H9 (cell line): Measurements from ENCODE around the gene BCAP29. TPM values are rescaled to one million over a fixed set of nuclear protein-coding genes. Genes with fewer than 3 reads are reported as not detected.

ENCODE experiments used
- DNase-seq: peaks from one replicate; pipeline ENCODE4 v3.0.0-alpha.2; 2017
- H2AFZ ChIP-seq: one replicate; pipeline ENCODE4 v1.6.1; 2013; ENCODE audit warnings: mild to moderate bottlenecking, low read length, control low read depth, moderate library complexity
- H2AK5ac ChIP-seq: 2 replicates; pipeline ENCODE4 v1.6.1; 2013; ENCODE audit warnings: low read length, control low read depth, mixed read lengths; ENCODE audit not compliant: insufficient read length
- H2BK120ac ChIP-seq: one replicate; pipeline ENCODE4 v1.6.1; 2013; ENCODE audit warnings: low read depth, mild to moderate bottlenecking, low read length, control low read depth, inconsistent platforms; ENCODE audit not compliant: poor library complexity, severe bottlenecking
- H2BK12ac ChIP-seq: 2 replicates; pipeline ENCODE4 v1.6.1; 2013; ENCODE audit warnings: low read length, control low read depth, mixed read lengths, low read depth; ENCODE audit not compliant: insufficient read length
- H2BK15ac ChIP-seq: 2 replicates; pipeline ENCODE4 v1.6.1; 2013; ENCODE audit warnings: low read depth, low read length, control low read depth
- H2BK20ac ChIP-seq: one replicate; pipeline ENCODE4 v1.6.1; 2013; ENCODE audit warnings: low read depth, mild to moderate bottlenecking, low read length, control low read depth, inconsistent platforms; ENCODE audit not compliant: poor library complexity, severe bottlenecking
- H2BK5ac ChIP-seq: 2 replicates; pipeline ENCODE4 v1.6.1; 2013; ENCODE audit warnings: low read length, control low read depth, mixed read lengths; ENCODE audit not compliant: insufficient read length
- H3K14ac ChIP-seq: 2 replicates; pipeline ENCODE4 v1.6.1; 2013; ENCODE audit warnings: low read length, control low read depth; ENCODE audit not compliant: insufficient read depth
- H3K18ac ChIP-seq: 2 replicates; pipeline ENCODE4 v1.6.1; 2013; ENCODE audit warnings: low read depth, mild to moderate bottlenecking, mixed read lengths, low read length, control low read depth; ENCODE audit not compliant: insufficient read length
- H3K23ac ChIP-seq: 2 replicates; pipeline ENCODE4 v1.6.1; 2013; ENCODE audit warnings: low read length, control low read depth, mixed read lengths, low read depth; ENCODE audit not compliant: insufficient read length
- H3K23me2 ChIP-seq: 2 replicates; pipeline ENCODE4 v1.6.1; 2013; ENCODE audit warnings: low read depth, mild to moderate bottlenecking, mixed read lengths, low read length, control low read depth; ENCODE audit not compliant: insufficient read length, poor library complexity, severe bottlenecking
- H3K27ac ChIP-seq: 2 replicates; pipeline ENCODE4 v1.5.1; 2013; ENCODE audit warnings: low read length, control low read depth, mixed read lengths, low read depth; ENCODE audit not compliant: insufficient read length
- H3K27me3 ChIP-seq: 2 replicates; pipeline ENCODE4 v1.6.1; 2013; ENCODE audit warnings: low read length, control low read depth, inconsistent platforms; ENCODE audit not compliant: insufficient read depth
- H3K4ac ChIP-seq: 2 replicates; pipeline ENCODE4 v1.6.1; 2013; ENCODE audit warnings: low read depth, mild to moderate bottlenecking, control low read depth, inconsistent platforms, low read length, moderate library complexity
- H3K4me1 ChIP-seq: 2 replicates; pipeline ENCODE4 v1.6.1; 2013; ENCODE audit warnings: low read length, control low read depth, inconsistent platforms; ENCODE audit not compliant: insufficient read depth
- H3K4me2 ChIP-seq: 2 replicates; pipeline ENCODE4 v1.6.1; 2013; ENCODE audit warnings: low read length, control low read depth, mixed read lengths; ENCODE audit not compliant: insufficient read length, insufficient read depth
- H3K56ac ChIP-seq: 2 replicates; pipeline ENCODE4 v1.6.1; 2013; ENCODE audit warnings: low read depth, mild to moderate bottlenecking, mixed read lengths, low read length, control low read depth; ENCODE audit not compliant: insufficient read length
- H3K79me1 ChIP-seq: 2 replicates; pipeline ENCODE4 v1.6.1; 2013; ENCODE audit warnings: low read depth, mild to moderate bottlenecking, moderate library complexity, low read length, control low read depth, inconsistent platforms; ENCODE audit not compliant: insufficient read depth, poor library complexity, severe bottlenecking
- H3K79me2 ChIP-seq: 2 replicates; pipeline ENCODE4 v1.6.1; 2013; ENCODE audit warnings: low read length, control low read depth, inconsistent platforms; ENCODE audit not compliant: insufficient read depth
- H3K9ac ChIP-seq: 2 replicates; pipeline ENCODE4 v1.6.1; 2013; ENCODE audit warnings: low read length, control low read depth, mixed read lengths; ENCODE audit not compliant: insufficient read length; ENCODE audit errors: extremely low read depth
- H3K9me3 ChIP-seq: one replicate; pipeline ENCODE4 v1.6.1; 2013; ENCODE audit warnings: low read depth, low read length, inconsistent platforms; ENCODE audit not compliant: control insufficient read depth
- H3T11ph ChIP-seq: one replicate; pipeline ENCODE4 v1.6.1; 2013; ENCODE audit warnings: mild to moderate bottlenecking, low read length, control low read depth, inconsistent platforms
- H4K20me1 ChIP-seq: one replicate; pipeline ENCODE4 v1.6.1; 2013; ENCODE audit not compliant: control insufficient read depth, insufficient read length, insufficient read depth
- H4K5ac ChIP-seq: 2 replicates; pipeline ENCODE4 v1.6.1; 2013; ENCODE audit warnings: low read depth, mild to moderate bottlenecking, mixed read lengths, low read length, control low read depth; ENCODE audit not compliant: insufficient read length
- H4K8ac ChIP-seq: replicated peaks from 2 replicates; pipeline ENCODE4 v1.6.1; 2013; ENCODE audit warnings: low read length, control low read depth, mixed read lengths, low read depth; ENCODE audit not compliant: insufficient read length
- H4K91ac ChIP-seq: 2 replicates; pipeline ENCODE4 v1.6.1; 2013; ENCODE audit warnings: low read depth, mild to moderate bottlenecking, moderate library complexity, mixed read lengths, low read length, control low read depth; ENCODE audit not compliant: insufficient read length
- H3K27ac Mint-ChIP-seq, 3 experiments: 2 replicates in 2 of 3; 3 replicates in 1 of 3; pipeline ENCODE4 v1.8.0; 2020 to 2021; ENCODE audit warnings: mixed read lengths in 3 of 3, mild to moderate bottlenecking in 1 of 3, moderate library complexity in 1 of 3
- H3K27me3 Mint-ChIP-seq: 2 replicates; pipeline ENCODE4 v1.8.0; 2021; ENCODE audit warnings: low read depth, mild to moderate bottlenecking, moderate library complexity, mixed read lengths
- H3K36me3 Mint-ChIP-seq, 3 experiments: 2 replicates in 2 of 3; 3 replicates in 1 of 3; pipeline ENCODE4 v1.8.0; 2020 to 2021; ENCODE audit warnings: low read depth in 3 of 3, mixed read lengths in 3 of 3; ENCODE audit not compliant: insufficient read depth in 1 of 3
- H3K4me1 Mint-ChIP-seq, 2 experiments: 2 replicates each; pipeline ENCODE4 v1.8.0; 2020; ENCODE audit warnings: mixed read lengths in 2 of 2
- H3K4me3 Mint-ChIP-seq, 2 experiments: 2 replicates in 1 of 2; 3 replicates in 1 of 2; pipeline ENCODE4 v1.8.0; 2020 to 2021; ENCODE audit warnings: mild to moderate bottlenecking in 2 of 2, mixed read lengths in 2 of 2, moderate library complexity in 1 of 2
- H3K9me3 Mint-ChIP-seq, 2 experiments: 2 replicates in 1 of 2; 3 replicates in 1 of 2; pipeline ENCODE4 v1.8.0; 2020; ENCODE audit warnings: mild to moderate bottlenecking in 2 of 2, mixed read lengths in 2 of 2, moderate library complexity in 1 of 2
- CTCF ChIP-seq: fragments of 200-600 bp; sonication (generic); conservative IDR thresholded peaks from 3 replicates; pipeline ENCODE4 v1.8.0; 2021; ENCODE audit warnings: antibody characterized with exemption, mild to moderate bottlenecking
- WGBS: extraction: QIAGEN DNeasy Blood & Tissue Kit; methylation state at CpG from one replicate; pipeline ENCODE4 v1.1.7; 2013; ENCODE audit warnings: missing lambda C conversion rate, low lambda C conversion rate, mixed read lengths; ENCODE audit not compliant: insufficient read length; ENCODE audit errors: extremely low coverage; 5-methylcytosine and 5-hydroxymethylcytosine counted together
- total RNA-seq: library from RNA; stranded (reverse); gene quantifications from 2 replicates; pipeline ENCODE4 v1.2.1, GENCODE V29; 2021

The BCAP29 gene
- total RNA-seq, 1 experiment from 2014 or later, result 30.6 TPM

GRCh38 chr7:107593025-107593410, 13.0 kb downstream of the BCAP29 start:
- Histone ChIP-seq H3K56ac (no peak overlapping the region), H3T11ph (no peak overlapping the region), H4K5ac (no peak overlapping the region), H3K79me2 (no peaks in the 10 kb centered on the region), H3K27me3 (no peaks in the 10 kb centered on the region), H3K9me3 (no peaks in the 10 kb centered on the region), H3K9ac (no peak overlapping the region), H3K4me1 (no peaks in the 10 kb centered on the region), H3K18ac (no peak overlapping the region), H3K23me2 (no peaks in the 10 kb centered on the region), H3K27ac (no peak overlapping the region), H3K4ac (no peak overlapping the region), H4K8ac (no peak overlapping the region), H3K14ac (no peak overlapping the region), H2BK15ac (no peak overlapping the region), H4K20me1 (no peaks in the 10 kb centered on the region), H3K79me1 (no peaks in the 10 kb centered on the region), H2BK120ac (no peak overlapping the region), H2BK20ac (no peak overlapping the region), H3K4me2 (no peak overlapping the region), H4K91ac (no peak overlapping the region), H2BK5ac (no peak overlapping the region), H2AFZ (no peak overlapping the region), H3K23ac (no peak overlapping the region), H2BK12ac (no peak overlapping the region), H2AK5ac (no peak overlapping the region)
- Mint-ChIP-seq H3K4me3 (no peak overlapping the region), H3K36me3 (peaks cover 10 to 28% (median 21%) of the 10 kb centered on the region in 3 experiments), H3K27me3 (no peaks in the 10 kb centered on the region), H3K27ac (no peak overlapping the region), H3K4me1 (no peaks in the 10 kb centered on the region), H3K9me3 (peaks cover 4% of the 10 kb centered on the region in 2 experiments; a peak in 4 of 5 replicates)
- no CpG with 5 or more reads among the region's 1 CpG for WGBS
- TF ChIP-seq CTCF, result no peak
- no peak for DNase-seq
